IMR-90 (cell line): Measurements from ENCODE around the gene CRISPLD2. TPM values are rescaled to one million over a fixed set of nuclear protein-coding genes. Genes with fewer than 3 reads are reported as not detected.
A peak's percentile ranks its signal among the peaks of the same experiment; 100 is the strongest.

Experiments
- ATAC-seq: fragments of 200-7000 bp; cut with Tn5 transposase; 2 replicates; pipeline ENCODE4 v1.9.1; 2020; ENCODE audit warnings: low read depth, mild to moderate bottlenecking, moderate library complexity
- BruUV-seq: library from RNA; stranded (reverse); fragments of 400-500 nt; replicated peaks from 2 replicates; lab custom pipeline; 2021; lab: Mats Ljungman, UMichigan
- CTCF ChIA-PET: fragments of 300-600 bp; formaldehyde crosslinking; extraction: SDS; loops from one replicate; lab custom pipeline; 2021; ENCODE audit warnings: antibody characterized with exemption; lab: Yijun Ruan, JAX
- POLR2A ChIA-PET: fragments of 300-600 bp; sonication (Branson Sonifier 250); formaldehyde crosslinking; loops from one replicate; lab custom pipeline; 2022; ENCODE audit warnings: antibody characterized with exemption; ENCODE audit not compliant: unreplicated experiment; lab: Charles Lee
- DNase-seq: peaks from one replicate; pipeline ENCODE4 v3.0.0; 2013
- H2AFZ ChIP-seq: replicated peaks from 2 replicates; pipeline ENCODE3; 2013; ENCODE audit warnings: low read length, mild to moderate bottlenecking; ENCODE audit not compliant: poor library complexity
- H2AK5ac ChIP-seq: 2 replicates; pipeline ENCODE4 v1.6.1; 2013; ENCODE audit warnings: low read depth, low read length, inconsistent platforms
- H2AK9ac ChIP-seq: replicated peaks from 2 replicates; pipeline ENCODE3; 2013; ENCODE audit warnings: mild to moderate bottlenecking, low read depth, low read length, moderate library complexity; ENCODE audit not compliant: poor library complexity
- H2BK120ac ChIP-seq: 2 replicates; pipeline ENCODE4 v1.6.1; 2013; ENCODE audit warnings: low read depth, low read length, inconsistent platforms
- H2BK15ac ChIP-seq: 3 replicates; pipeline ENCODE4 v1.6.1; 2013; ENCODE audit warnings: low read depth, low read length, inconsistent platforms
- H2BK20ac ChIP-seq: 2 replicates; pipeline ENCODE4 v1.6.1; 2013; ENCODE audit warnings: low read depth, mild to moderate bottlenecking, inconsistent platforms, low read length, moderate library complexity
- H2BK5ac ChIP-seq: 2 replicates; pipeline ENCODE4 v1.6.1; 2013; ENCODE audit warnings: mild to moderate bottlenecking, low read depth, low read length, inconsistent platforms; ENCODE audit not compliant: poor library complexity, severe bottlenecking
- H3K14ac ChIP-seq: replicated peaks from 2 replicates; pipeline ENCODE4 v1.6.1; 2013; ENCODE audit warnings: low read depth, low read length, inconsistent platforms
- H3K18ac ChIP-seq: 2 replicates; pipeline ENCODE4 v1.6.1; 2013; ENCODE audit warnings: low read depth, low read length, control low read depth
- H3K23ac ChIP-seq: 2 replicates; pipeline ENCODE4 v1.6.1; 2013; ENCODE audit warnings: low read depth, low read length, inconsistent platforms
- H3K27ac ChIP-seq: 2 replicates; pipeline ENCODE4 v1.5.1; 2013; ENCODE audit warnings: mild to moderate bottlenecking, control low read depth, low read length; ENCODE audit not compliant: insufficient read depth
- H3K27me3 ChIP-seq: 2 replicates; pipeline ENCODE4 v1.6.1; 2013; ENCODE audit warnings: low read length; ENCODE audit not compliant: control insufficient read depth, insufficient read depth
- H3K36me3 ChIP-seq: 2 replicates; pipeline ENCODE4 v1.6.1; 2013; ENCODE audit warnings: low read length, mixed read lengths; ENCODE audit not compliant: control insufficient read depth, insufficient read depth
- H3K4ac ChIP-seq: 2 replicates; pipeline ENCODE4 v1.6.1; 2013; ENCODE audit warnings: low read depth, low read length, inconsistent platforms
- H3K4me1 ChIP-seq: 2 replicates; pipeline ENCODE4 v1.6.1; 2013; ENCODE audit warnings: low read length, mixed read lengths; ENCODE audit not compliant: control insufficient read depth, insufficient read depth
- H3K4me2 ChIP-seq: 2 replicates; pipeline ENCODE4 v1.6.1; 2013; ENCODE audit warnings: low read depth, mild to moderate bottlenecking, control low read depth, low read length, moderate library complexity
- H3K4me3 ChIP-seq: 2 replicates; pipeline ENCODE4 v1.5.1; 2013; ENCODE audit warnings: low read depth, mild to moderate bottlenecking, control low read depth, low read length, moderate library complexity; ENCODE audit not compliant: insufficient read depth
- H3K56ac ChIP-seq: 2 replicates; pipeline ENCODE4 v1.6.1; 2013; ENCODE audit warnings: low read length, inconsistent platforms; ENCODE audit not compliant: insufficient read depth; ENCODE audit errors: extremely low read depth
- H3K79me1 ChIP-seq, 2 experiments: 2 replicates each; pipeline ENCODE4 v1.6.1; 2013; ENCODE audit warnings: low read length in 2 of 2, inconsistent platforms in 1 of 2, low read depth in 1 of 2
- H3K9ac ChIP-seq: 2 replicates; pipeline ENCODE4 v1.6.1; 2013; ENCODE audit warnings: low read depth, low read length, control low read depth
- H3K9me1 ChIP-seq: 2 replicates; pipeline ENCODE4 v1.6.1; 2013; ENCODE audit warnings: low read length, inconsistent platforms; ENCODE audit not compliant: insufficient read depth
- H3K9me3 ChIP-seq: 2 replicates; pipeline ENCODE4 v1.6.1; 2013; ENCODE audit warnings: low read length; ENCODE audit not compliant: control insufficient read depth, insufficient read depth
- H4K20me1 ChIP-seq: 2 replicates; pipeline ENCODE4 v1.6.1; 2013; ENCODE audit warnings: low read length, inconsistent platforms; ENCODE audit not compliant: insufficient read depth
- H4K5ac ChIP-seq: 2 replicates; pipeline ENCODE4 v1.6.1; 2013; ENCODE audit warnings: mild to moderate bottlenecking, low read depth, low read length, control low read depth
- H4K8ac ChIP-seq, 2 experiments: 2 replicates each; pipeline ENCODE4 v1.6.1; 2013; ENCODE audit warnings: low read depth in 2 of 2, low read length in 2 of 2, control low read depth in 1 of 2, inconsistent platforms in 1 of 2
- H4K91ac ChIP-seq: 2 replicates; pipeline ENCODE4 v1.6.1; 2013; ENCODE audit warnings: low read depth, low read length, inconsistent platforms; ENCODE audit not compliant: insufficient read depth
- CEBPB ChIP-seq: IDR thresholded peaks from 2 replicates; pipeline ENCODE4 v1.6.1; 2012; ENCODE audit warnings: low read depth, low read length, improper control_type of control experiment
- CTCF ChIP-seq: conservative IDR thresholded peaks from 2 replicates; pipeline ENCODE4 v1.5.1; 2012; ENCODE audit warnings: mild to moderate bottlenecking, low read depth, low read length, improper control_type of control experiment
- MAFK ChIP-seq: IDR thresholded peaks from 2 replicates; pipeline ENCODE4 v1.6.1; 2012; ENCODE audit warnings: low read depth, low read length, improper control_type of control experiment
- MXI1 ChIP-seq: IDR thresholded peaks from 2 replicates; pipeline ENCODE4 v1.6.1; 2012; ENCODE audit warnings: low read depth, mild to moderate bottlenecking, low read length, moderate library complexity, borderline replicate concordance
- NFE2L2 ChIP-seq: fragments of 150-350 bp; IDR thresholded peaks from 2 replicates; pipeline ENCODE4 v1.6.1; 2016; ENCODE audit warnings: low read depth, mild to moderate bottlenecking, low read length
- POLR2A ChIP-seq: IDR thresholded peaks from 2 replicates; pipeline ENCODE4 v1.6.1; 2012; ENCODE audit warnings: mild to moderate bottlenecking, low read depth, low read length
- RCOR1 ChIP-seq: IDR thresholded peaks from 2 replicates; pipeline ENCODE4 v1.6.1; 2012; ENCODE audit warnings: mild to moderate bottlenecking, low read length, improper control_type of control experiment; ENCODE audit not compliant: insufficient replicate concordance
- RFX5 ChIP-seq: IDR thresholded peaks from 2 replicates; pipeline ENCODE4 v1.8.0; 2012; ENCODE audit warnings: low read depth, mild to moderate bottlenecking, low read length, moderate library complexity
- WGBS, 2 experiments: methylation state at CpG; one replicate each; pipeline versions ENCODE4 v1.1.5 to v1.1.7; 2013; ENCODE audit warnings: missing lambda C conversion rate in 2 of 2; ENCODE audit not compliant: insufficient read length in 1 of 2; ENCODE audit errors: extremely low coverage in 2 of 2; 5-methylcytosine and 5-hydroxymethylcytosine counted together
- dilution Hi-C: fragments of 300-500 bp; cut with HindIII; formaldehyde crosslinking; loops from one replicate; pipeline ENCODE4 v1.14.3; 2018; ENCODE audit warnings: low sequenced_read_pairs; ENCODE audit not compliant: unreplicated experiment
- in situ Hi-C: fragments of 300-500 bp; cut with MboI; formaldehyde crosslinking; loops from 3 replicates; pipeline ENCODE4 v1.14.3; 2019; ENCODE audit warnings: low sequenced_read_pairs, inconsistent platforms, mixed read lengths
- intact Hi-C: fragments of 100-400 bp; cut with micrococcal nuclease; formaldehyde crosslinking; loops from 2 replicates; pipeline ENCODE4 v1.10.0; 2022
- polyA plus RNA-seq, 3 experiments: library from polyadenylated mRNA; depleted of rRNA; stranded (reverse); fragments of >200 nt; gene quantifications; 2 replicates each; pipeline ENCODE4 v1.2.3, GENCODE V29; 2012; ENCODE audit warnings: low replicate concordance in 1 of 3
- total RNA-seq: library from RNA; depleted of rRNA; stranded (reverse); fragments of >200 nt; gene quantifications from 2 replicates; pipeline ENCODE4 v1.2.3, GENCODE V29; 2012

The CRISPLD2 gene
- total and polyA plus RNA-seq, 2 of the 4 experiments (the other 2 are of a cell fraction), result 23.1 to 37.5 TPM

DNA sequence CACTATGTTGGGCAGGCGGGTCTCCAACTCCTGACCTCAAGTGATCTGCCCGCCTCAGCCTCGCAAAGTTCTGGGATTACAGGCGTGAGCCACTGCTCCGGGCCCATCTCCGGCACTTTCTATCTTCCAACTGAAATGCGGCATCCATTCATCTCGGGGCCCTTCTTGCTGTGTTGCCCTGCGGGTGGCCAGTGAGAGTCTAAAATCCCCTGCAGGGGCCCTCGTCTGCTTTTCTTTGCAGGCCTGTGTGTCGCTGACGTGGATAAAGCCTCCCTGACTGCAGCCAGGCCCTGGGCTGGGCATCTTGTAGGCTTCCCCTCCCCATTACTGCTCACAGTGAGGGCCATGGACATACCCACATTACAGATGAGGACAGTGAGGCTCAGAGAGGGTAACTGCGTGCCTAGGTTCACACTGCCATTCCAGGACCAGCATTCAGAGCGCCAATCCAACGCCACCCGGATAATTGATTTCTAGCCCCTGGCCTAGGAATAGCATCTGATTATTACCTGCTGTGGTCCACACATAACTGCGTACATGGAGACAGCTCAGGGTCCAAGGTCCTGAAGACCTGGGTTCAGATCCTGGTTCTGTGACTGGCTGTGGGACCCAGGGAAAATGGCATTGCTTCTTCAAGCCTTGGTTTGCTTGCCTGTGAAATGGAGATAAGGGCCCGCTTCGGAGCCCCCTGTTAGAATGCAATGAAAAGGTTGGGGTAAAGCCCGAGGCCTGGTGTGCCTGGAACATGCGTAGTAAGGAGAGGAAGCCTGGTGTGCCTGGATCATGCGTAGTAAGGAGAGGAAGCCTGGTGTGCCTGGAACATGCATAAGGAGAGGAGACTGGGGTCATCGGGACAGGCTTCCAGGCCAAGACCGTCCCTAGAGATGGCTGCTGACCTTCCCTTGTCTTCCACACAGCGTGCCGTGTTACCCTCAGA, 25.0 kb downstream of the CRISPLD2 start:
- POLR2A ChIA-PET, result no interaction called here
- no peak for TF ChIP-seq CEBPB
- TF ChIP-seq RFX5, result no peak
- TF ChIP-seq POLR2A, result no peak
- TF ChIP-seq NFE2L2, result no peak
- TF ChIP-seq MAFK, result no peak
- no peak for TF ChIP-seq CTCF
- TF ChIP-seq MXI1, result no peak
- no peak for TF ChIP-seq RCOR1
- ATAC-seq (no peak), DNase-seq (no peak)
- Histone ChIP-seq H3K56ac (no peak overlapping the region), H3K9me3 (no peaks in the 10 kb centered on the region), H3K27ac (no peak overlapping the region), H4K5ac (no peak overlapping the region), H3K27me3 (no peaks in the 10 kb centered on the region), H2BK15ac (no peak overlapping the region), H3K9me1 (peaks cover 3% of the 10 kb centered on the region; the same call in 1 of the 2 replicates), H3K36me3 (peaks cover 56% of the 10 kb centered on the region), H3K4ac (peak overlapping the region; percentile 10; the same call in 1 of the 2 replicates), H4K91ac (no peak overlapping the region), H3K4me3 (no peak overlapping the region), H2BK20ac (no peak overlapping the region; the same call in 1 of the 2 replicates), H2AFZ (peak overlapping the region; percentile 10), H2BK5ac (no peak overlapping the region), H3K4me2 (no peak overlapping the region), H3K79me1 (peaks cover 11 to 27% of the 10 kb centered on the region in 2 experiments; a peak in 3 of 4 replicates), H3K18ac (no peak overlapping the region), H3K14ac (no peak overlapping the region), H4K20me1 (peaks cover 3% of the 10 kb centered on the region; the same call in 1 of the 2 replicates), H2BK120ac (no peak overlapping the region), H2AK5ac (peak overlapping the region; percentile 16; the same call in 1 of the 2 replicates), H2AK9ac (peak overlapping the region; percentile 65), H4K8ac (no peak overlapping the region), H3K4me1 (peaks cover 9% of the 10 kb centered on the region), H3K23ac (no peak overlapping the region), H3K9ac (no peak overlapping the region)
- CTCF ChIA-PET, result no interaction called here
- 85% methylated on average over 14 of the region's 26 CpGs; no CpG with 5 or more reads in 1 of the 2 experiments for WGBS, 2 experiments
- intact Hi-C loops, result no loop called here
- BruUV-seq, result no TSS peak
- in situ Hi-C loops, result no loop called here
- dilution Hi-C loops, result no loop called here
